Nephron progenitor cell (in vitro differentiated cells): ENCODE data around the gene MKLN1.
A peak's percentile ranks its signal among the peaks of the same experiment; 100 is the strongest.

Source experiments
- DNase-seq: peaks from one replicate; pipeline ENCODE4 v3.0.0; 2021
- H3K27ac Mint-ChIP-seq: 2 replicates; pipeline ENCODE4 v1.8.0; 2021; ENCODE audit warnings: mild to moderate bottlenecking, moderate library complexity, mixed read lengths
- H3K27me3 Mint-ChIP-seq: 2 replicates; pipeline ENCODE4 v1.8.0; 2021; ENCODE audit warnings: mild to moderate bottlenecking, low read depth, mixed read lengths; ENCODE audit not compliant: poor library complexity
- H3K36me3 Mint-ChIP-seq: 2 replicates; pipeline ENCODE4 v1.8.0; 2021; ENCODE audit warnings: low read depth, mixed read lengths
- H3K4me1 Mint-ChIP-seq: 2 replicates; pipeline ENCODE4 v1.8.0; 2021; ENCODE audit warnings: mixed read lengths
- H3K4me3 Mint-ChIP-seq: 2 replicates; pipeline ENCODE4 v1.8.0; 2021; ENCODE audit warnings: mild to moderate bottlenecking, moderate library complexity, mixed read lengths
- H3K9me3 Mint-ChIP-seq: 2 replicates; pipeline ENCODE4 v1.8.0; 2021; ENCODE audit warnings: mild to moderate bottlenecking, moderate library complexity, mixed read lengths
- TF ChIP-seq, protein P1 (sequence below): fragments of 200-600 bp; sonication (generic); IDR thresholded peaks from 2 replicates; pipeline ENCODE4 v1.5.0; 2021; ENCODE audit warnings: antibody characterized with exemption

The MKLN1 gene

GRCh38 chr7:131370523-131370968 is 42.9 kb downstream of the MKLN1 start:
- Mint-ChIP-seq H3K27ac (peak overlapping the region; percentile 91), H3K9me3 (peaks cover 6% of the 10 kb centered on the region), H3K4me3 (no peak overlapping the region), H3K4me1 (peaks cover 19% of the 10 kb centered on the region), H3K27me3 (no peaks in the 10 kb centered on the region), H3K36me3 (peaks cover 15% of the 10 kb centered on the region)
- TF ChIP-seq, protein P1, sequence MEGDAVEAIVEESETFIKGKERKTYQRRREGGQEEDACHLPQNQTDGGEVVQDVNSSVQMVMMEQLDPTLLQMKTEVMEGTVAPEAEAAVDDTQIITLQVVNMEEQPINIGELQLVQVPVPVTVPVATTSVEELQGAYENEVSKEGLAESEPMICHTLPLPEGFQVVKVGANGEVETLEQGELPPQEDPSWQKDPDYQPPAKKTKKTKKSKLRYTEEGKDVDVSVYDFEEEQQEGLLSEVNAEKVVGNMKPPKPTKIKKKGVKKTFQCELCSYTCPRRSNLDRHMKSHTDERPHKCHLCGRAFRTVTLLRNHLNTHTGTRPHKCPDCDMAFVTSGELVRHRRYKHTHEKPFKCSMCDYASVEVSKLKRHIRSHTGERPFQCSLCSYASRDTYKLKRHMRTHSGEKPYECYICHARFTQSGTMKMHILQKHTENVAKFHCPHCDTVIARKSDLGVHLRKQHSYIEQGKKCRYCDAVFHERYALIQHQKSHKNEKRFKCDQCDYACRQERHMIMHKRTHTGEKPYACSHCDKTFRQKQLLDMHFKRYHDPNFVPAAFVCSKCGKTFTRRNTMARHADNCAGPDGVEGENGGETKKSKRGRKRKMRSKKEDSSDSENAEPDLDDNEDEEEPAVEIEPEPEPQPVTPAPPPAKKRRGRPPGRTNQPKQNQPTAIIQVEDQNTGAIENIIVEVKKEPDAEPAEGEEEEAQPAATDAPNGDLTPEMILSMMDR: no peak
- no peak for DNase-seq

DNA sequence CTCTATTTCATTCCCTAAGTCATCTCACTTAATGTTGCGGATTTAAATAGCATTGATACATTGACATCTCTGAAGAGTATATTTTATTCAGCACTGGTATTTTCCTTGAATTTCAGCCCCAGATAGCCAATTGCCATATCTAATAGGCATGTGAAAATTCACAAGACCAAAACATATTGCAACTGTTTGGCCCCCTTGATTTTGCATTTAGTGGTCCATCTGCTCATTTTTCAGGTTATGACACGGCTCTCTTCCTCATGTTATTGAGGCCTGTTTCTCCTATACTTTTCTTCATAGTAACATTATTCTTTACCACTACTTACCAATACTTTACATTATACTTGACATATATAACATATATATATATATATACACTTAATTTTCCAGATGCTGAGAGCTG is 43.7 kb downstream of the MKLN1 start:
- TF ChIP-seq, protein P1: no peak
- Mint-ChIP-seq H3K27ac (no peak overlapping the region), H3K4me3 (no peak overlapping the region), H3K27me3 (no peaks in the 10 kb centered on the region), H3K36me3 (peaks cover 10% of the 10 kb centered on the region), H3K4me1 (peaks cover 19% of the 10 kb centered on the region), H3K9me3 (no peaks in the 10 kb centered on the region)
- no peak for DNase-seq

DNA sequence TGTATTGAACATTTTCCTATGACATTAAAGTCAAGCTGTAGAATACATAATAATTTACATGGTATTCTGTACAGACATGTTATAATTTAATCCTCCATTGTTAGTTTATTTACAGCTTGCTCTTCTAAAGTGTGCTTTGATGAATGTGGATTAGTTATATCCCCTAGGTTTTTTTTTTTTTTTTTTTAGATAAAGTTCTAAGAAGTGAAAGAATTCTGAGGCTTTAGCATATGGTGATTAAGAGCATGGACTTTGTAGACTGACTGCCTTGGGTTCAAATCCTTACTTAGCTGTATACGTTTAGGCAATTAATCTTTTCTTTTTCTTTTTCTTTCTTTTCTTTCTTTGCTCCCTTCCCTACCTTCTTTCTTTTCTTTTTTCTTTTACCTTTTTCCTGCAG is 44.9 kb downstream of the MKLN1 start:
- no peaks in the 10 kb centered on the region for H3K9me3 Mint-ChIP-seq
- no peaks in the 10 kb centered on the region for H3K27me3 Mint-ChIP-seq
- H3K36me3 Mint-ChIP-seq: peaks cover 18% of the 10 kb centered on the region
- no peak for DNase-seq
- peaks cover 19% of the 10 kb centered on the region for H3K4me1 Mint-ChIP-seq
- TF ChIP-seq, protein P1: no peak
- H3K27ac Mint-ChIP-seq: peak overlapping the region; percentile 25
- no peak overlapping the region for H3K4me3 Mint-ChIP-seq

DNA sequence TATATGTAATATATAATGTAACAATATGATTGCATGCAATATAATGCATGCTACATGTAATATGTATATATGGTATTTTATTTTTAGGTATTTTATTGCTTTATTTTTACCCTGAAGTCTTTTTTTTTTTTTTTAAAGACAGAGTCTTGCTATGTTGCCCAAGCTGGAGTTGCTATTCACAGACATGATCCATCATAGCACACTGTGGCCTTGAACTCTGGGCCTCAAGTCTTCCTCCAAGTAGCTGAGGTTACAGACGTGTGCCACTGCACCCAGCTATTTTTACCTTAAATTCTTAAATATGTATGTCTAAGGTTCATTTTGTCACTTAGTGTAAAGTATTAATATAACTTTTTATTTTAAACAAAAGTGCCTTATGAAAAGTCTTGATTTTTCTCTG is 47.1 kb downstream of the MKLN1 start:
- Mint-ChIP-seq H3K4me3 (no peak overlapping the region), H3K9me3 (no peaks in the 10 kb centered on the region), H3K4me1 (peaks cover 19% of the 10 kb centered on the region), H3K27me3 (no peaks in the 10 kb centered on the region), H3K27ac (no peak overlapping the region), H3K36me3 (peaks cover 11% of the 10 kb centered on the region)
- TF ChIP-seq, protein P1: no peak
- DNase-seq: no peak

- H3K36me3 Mint-ChIP-seq: peaks cover 57% of the 10 kb centered on the region
- TF ChIP-seq, protein P1: no peak
- no peak for DNase-seq
- H3K27me3 Mint-ChIP-seq: no peaks in the 10 kb centered on the region
- no peak overlapping the region for H3K27ac Mint-ChIP-seq
- no peaks in the 10 kb centered on the region for H3K9me3 Mint-ChIP-seq
- peaks cover 4% of the 10 kb centered on the region for H3K4me1 Mint-ChIP-seq
- no peak overlapping the region for H3K4me3 Mint-ChIP-seq
These were observed 53.6 kb downstream of the MKLN1 start for GRCh38 chr7:131381069-131381838.
